ENCODE measurements around the gene NUP62.

The NUP62 gene

DNA sequence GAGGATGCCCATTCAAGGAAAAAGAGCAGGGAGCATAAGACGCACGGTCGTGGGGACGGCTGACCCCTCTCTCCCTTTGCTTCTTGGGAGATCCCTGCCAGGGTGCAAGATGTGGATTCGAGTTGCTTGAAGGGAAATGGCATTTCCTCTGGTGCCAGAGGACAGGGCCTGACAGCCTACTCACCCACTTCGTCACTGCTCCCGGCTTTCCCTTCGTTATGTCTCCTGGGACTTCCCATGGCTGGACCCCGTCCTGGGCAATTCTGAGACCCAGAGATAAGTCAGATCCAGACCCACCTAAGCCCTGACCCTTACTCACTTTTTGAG is 50.6 kb downstream of the NUP62 start:
- DNase-seq: no peak

DNA sequence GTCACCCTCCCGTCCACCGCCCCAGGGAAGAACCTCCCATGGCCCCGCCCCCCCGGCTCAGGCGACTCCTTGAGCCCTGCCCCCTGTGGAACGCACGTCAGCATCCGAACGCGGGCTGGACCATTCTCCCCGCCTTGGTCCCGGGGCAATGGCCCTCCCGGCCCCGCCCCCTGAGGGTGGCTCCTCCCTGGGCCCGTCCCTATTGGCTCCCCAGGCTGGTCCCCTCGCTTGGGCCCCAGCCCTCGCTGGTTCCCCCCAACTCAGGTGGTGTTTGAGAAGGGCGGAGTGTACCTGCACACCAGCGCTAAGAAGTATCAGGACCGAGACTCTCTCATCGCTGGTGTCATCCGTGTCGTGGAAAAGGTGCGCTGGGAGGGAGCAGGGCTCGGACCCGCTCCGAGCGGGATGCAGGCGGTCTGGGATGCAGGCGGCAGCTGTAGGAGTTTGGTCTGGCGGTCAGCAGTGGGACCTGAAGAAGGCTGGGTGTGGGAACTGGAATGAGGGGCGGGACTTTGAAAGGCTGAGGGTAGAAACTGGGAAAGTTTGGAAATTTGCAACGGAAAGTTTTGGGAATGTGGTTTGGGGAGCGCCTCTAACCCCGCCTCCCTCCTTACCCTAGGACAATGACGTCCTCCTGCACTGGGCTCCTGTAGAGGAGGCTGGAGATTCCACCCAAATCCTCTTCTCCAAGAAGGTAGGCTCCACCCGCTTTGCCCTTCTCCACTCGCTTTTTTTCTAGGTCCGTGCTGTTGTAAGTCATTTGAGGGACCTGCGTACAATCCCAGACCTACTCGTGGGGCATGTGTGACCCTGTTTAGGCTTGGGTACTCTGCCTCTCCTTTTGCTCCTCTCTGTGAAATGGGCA is 51.2 kb downstream of the NUP62 start:
- peak; percentile 96 for DNase-seq

DNA sequence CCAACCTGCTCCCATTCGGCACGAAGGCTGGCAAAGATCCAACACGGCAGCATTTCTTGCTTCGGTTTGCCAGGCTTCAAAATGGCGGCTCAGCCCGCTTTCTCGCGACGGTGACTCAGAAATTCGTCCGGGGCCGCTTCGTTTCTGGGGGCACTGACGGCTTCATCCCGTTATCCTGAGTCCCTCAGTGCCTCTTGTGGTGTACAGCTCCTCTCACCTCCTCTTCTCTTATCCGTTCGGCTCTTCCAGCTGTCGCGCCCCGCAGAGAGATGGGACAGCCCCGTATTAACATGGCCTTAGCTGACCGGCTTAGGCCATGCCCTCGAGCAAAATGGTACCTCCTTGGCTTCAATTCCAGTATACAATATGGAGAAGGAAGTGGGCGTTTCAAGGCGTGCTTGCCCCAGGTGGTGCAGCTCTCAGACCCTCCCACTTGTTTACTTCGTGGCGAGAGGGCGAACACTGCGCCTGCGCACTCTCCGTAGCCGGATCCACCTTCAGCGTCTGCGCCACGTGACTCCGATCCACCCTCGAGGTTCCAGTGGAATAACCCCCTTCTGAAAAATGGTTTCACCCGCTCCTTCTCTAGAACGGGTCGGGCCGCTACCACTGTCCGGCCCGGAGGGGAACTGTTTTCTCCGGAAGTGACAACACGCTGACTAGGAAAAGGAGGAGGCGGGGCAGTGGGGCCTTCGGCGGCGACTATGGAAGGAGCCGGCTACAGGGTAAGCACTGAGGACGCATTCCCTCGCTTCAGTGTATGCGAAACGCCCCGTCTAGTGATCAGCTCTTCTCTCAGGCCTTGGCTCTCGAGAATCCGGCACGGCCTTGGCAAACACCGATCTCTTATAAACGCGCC is 52.1 kb downstream of the NUP62 start, which contains the start of the genes AKT1S1 and TBC1D17:
Gene AKT1S1 (minus strand): TSS at position 336 of the 859 bp plus-strand sequence. CDS start 4,060 bp downstream, outside the sequence.
Gene TBC1D17 (plus strand): TSS at position 683 of the 859 bp plus-strand sequence. CDS start 22 bp downstream, at position 705.
- DNase-seq: peak; percentile 95 to 98

DNA sequence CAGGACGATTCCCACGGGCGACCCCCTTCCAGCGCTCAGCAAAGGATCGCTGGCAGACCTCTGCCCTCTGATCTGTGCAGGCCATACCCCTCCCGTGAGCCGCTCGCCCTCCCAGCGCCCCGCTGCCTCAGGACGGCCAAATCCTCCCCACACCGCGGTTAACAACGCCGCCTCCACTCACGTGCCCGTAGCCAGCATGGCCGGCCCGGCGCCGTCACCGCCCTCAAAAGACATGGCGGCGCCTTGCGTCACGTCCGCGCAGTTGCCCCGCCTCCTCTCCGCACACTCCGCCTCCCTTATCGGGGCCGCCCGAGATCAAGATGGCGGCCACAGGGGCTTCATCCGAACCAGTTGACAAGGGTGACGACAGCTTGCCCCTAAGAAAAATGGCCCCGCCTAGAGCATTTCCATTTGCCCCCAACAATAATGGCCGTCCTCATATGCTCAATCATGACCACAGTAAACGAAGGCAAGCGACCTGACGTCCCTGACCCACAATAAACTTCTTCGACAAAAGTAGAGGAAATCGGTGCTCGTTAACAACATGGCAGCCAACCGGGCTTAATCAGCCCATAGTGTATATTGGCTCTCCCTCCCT is 52.8 kb downstream of the NUP62 start:
- peak; percentile 96 for DNase-seq

DNA sequence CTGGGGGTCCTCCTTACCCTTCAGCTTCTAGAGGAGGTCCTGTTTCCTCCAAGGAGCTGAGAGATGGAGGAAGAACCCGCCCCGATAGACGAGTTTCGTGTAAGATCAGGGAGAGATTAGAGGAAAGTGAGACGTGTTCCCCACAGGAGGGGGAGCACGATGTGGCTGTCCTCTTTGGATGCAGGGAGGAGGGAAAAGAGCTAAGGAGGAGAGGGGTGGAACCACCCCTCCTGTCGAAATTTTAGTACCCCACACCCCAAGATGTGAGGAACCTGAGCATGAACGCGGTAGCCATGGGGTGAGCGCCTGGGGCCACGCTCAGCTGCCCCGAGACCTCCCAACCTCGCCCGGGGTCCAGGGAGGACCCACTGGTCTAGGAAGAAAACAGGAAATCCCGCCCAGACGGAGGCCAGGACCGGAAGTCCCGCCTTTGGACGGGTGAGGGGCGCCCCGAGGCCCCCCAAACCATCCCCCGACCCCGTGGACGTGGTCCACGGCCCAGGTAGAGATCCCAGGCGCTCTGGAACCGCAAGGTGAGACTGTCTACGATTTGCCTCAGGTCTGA is 53.4 kb downstream of the NUP62 start:
- peak; percentile 41 to 43 for DNase-seq

DNA sequence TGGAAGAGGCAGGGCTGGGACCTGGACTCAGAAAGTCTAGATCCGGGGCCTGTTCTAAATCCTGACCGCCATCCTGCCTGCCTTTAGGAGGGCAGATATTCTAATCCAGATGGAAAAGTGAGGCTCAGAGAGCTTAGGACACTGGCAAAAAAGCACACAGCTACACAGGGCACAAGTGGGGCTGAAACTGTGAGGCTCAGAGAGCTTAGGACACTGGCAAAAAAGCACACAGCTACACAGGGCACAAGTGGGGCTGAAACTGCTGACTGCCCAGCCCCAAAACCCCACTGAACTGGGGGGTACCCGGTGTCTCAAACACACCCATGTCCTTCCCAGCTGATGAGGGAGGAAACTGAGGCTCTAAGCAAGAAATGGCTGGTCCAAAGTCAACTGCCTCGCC is 54.1 kb downstream of the NUP62 start:
- no peak for DNase-seq

DNA sequence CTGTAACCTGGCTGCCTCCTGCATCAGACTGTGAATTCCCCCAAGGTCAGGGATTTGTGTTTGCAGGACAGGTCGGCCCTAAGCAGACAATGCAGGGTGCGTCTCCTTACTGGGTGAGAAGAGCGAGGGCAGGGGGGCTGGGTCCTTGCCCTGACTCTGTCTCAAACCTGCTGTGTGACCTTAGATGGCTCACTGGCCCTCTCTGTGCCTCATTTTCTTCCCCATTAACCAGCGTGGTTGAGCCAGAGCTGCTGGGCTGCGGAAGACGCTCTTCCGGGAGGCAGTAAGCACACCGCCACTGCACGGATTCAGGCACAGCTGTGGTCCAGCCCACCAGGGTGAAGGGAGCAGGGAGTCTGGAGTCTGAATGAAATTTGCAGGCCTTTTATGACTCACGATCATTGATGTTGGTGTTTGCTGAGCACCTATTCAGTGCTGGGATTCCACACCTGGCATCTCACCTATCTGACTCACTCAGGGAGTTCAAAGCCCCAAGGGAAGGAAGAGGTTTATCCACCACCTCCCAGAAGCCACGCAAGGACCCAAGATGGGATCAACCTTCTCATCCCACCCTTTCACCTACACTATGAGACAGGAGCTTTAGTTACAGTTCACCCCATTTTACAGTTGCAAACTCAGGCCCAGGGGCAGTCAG is 54.7 kb downstream of the NUP62 start:
- no peak for DNase-seq

DNA sequence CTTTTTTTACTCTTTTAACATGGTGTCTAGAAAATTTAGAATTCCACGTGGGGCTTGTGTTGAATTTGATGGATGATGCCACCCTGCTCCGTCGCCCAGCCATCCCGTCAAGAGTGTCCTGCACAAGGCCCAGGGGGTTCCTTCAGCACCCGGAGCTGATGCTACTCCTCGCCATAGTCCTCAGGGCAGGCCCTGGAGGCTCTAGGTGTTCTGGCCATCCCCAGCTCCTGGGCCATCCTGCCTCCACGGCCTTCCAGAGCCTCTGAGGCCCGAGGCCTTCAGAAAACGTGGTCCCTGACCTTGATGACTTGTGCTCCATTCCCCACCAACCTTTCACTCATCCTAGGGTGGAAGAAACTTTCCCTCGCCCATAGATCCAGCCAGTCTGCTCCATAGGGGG is 55.5 kb downstream of the NUP62 start:
- no peak for DNase-seq

DNA sequence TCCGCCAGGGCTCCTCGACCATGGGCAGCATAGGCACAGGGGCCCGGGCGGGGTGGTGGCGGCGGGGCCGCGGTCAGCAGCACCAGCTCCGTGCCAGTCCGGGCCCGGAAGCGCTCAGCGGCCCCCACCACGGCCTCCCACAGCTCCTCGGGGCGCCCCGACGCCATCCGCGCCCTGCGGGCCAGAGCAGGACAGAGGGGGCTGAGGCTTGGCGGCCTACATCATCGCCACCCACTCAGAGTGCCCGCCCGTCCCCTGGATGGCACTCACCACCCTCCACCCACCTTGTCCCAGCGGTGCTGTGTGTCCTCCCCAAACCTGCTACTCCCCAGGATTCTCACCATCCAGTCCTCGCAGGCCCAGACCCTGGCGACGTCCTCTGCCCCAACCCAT is 56.2 kb downstream of the NUP62 start:
- no peak for DNase-seq

DNA sequence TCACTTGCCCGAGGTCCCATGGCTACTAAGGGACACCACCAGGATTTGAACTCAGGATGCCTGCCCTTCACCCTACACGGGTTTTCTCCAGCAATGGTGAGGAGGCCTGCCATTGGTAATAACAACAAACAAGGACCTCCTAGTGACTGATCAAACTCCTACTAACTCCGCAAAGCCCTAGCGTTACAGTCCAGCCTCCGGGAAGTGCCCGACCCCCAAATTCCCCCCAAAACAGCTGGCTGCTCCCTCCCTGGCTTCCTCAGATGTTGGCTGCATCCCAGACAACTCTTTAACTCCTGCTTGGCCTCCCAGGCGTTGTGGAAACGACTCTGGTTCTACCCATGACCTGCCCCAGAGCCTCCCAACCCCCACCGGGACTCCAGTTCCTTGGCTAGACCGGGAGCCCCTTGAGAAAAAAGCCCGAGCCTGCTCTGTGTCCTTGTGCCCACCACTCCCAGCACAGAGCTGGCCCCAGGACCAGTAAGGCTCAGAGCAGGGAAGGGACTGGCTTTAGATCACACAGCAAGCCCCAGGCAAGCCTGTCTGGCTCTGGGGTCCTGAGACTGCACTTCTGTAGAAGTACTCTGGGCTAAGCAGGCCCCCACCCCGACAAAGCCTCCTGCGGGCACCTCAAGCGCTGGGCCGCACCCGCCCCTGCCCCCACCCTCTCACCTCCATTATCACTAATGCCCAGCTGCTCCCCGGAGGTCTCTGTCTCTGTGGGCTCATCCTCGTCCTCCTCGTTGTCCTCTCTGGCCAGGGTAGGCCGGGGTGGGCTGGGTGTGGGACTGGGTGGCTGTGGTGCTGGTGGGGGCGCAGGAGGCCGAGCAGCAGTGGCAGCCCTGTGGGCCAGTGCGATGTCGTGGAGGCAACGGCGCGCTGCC is 56.8 kb downstream of the NUP62 start:
- DNase-seq: no peak

DNA sequence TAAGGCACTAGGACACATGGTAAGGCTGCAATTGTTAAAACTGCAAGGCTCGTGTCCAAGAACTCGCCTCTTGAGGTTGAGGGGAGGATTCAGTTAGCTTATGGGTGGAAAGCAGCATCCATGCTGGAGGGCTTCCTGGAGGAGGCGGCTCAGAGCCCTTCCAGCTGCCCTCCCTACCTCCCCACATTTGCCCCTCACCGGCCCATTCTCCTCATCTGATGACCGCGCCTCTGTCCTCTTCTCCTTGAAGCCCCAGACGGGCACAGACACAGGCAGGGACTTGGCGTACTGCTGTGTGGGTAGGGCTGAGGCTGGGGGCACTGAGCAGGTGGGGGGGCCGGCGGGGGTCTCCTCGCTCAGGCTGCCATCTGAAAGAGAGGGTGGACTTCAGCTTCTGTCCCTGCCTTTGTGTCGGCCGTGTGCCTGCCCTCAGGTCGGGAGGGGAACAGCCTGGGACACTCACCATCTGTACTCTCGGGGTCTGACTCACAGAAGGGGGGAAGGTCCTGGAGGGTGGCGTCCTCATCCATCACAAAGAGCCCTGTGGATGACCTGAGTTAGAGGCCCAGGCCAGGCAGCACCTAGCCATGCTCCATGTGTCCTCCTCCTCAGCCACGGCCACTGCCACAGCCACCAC is 57.8 kb downstream of the NUP62 start:
- DNase-seq: no peak

DNA sequence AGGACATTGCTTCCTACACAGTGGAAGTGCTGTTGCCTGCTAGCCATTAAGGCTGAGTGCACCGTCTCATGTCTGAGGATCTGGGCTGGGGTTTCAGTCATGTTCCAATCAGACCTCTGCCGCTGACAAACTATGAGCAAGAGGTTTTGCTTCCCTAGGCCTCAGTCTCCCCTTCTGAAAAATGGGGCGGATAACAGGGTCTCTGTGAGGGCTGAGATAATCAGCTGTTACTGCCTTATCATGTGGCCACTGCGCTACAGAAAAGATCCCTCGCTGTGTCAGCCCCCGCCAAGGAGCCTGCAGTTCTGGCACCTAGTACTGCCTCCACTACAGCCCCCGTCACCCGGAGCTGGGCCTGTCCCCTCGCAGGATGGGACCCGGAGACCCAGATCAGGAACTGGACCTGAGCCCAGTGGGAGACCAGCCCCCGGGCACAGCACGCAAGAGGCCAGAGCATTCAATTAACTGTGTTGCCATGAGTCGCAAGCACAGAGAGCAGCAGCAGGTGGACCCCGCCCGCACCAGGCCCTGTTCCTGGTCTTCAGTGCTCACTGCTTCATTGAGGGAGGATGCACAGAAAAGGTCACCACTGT is 58.9 kb downstream of the NUP62 start:
- no peak for DNase-seq

DNA sequence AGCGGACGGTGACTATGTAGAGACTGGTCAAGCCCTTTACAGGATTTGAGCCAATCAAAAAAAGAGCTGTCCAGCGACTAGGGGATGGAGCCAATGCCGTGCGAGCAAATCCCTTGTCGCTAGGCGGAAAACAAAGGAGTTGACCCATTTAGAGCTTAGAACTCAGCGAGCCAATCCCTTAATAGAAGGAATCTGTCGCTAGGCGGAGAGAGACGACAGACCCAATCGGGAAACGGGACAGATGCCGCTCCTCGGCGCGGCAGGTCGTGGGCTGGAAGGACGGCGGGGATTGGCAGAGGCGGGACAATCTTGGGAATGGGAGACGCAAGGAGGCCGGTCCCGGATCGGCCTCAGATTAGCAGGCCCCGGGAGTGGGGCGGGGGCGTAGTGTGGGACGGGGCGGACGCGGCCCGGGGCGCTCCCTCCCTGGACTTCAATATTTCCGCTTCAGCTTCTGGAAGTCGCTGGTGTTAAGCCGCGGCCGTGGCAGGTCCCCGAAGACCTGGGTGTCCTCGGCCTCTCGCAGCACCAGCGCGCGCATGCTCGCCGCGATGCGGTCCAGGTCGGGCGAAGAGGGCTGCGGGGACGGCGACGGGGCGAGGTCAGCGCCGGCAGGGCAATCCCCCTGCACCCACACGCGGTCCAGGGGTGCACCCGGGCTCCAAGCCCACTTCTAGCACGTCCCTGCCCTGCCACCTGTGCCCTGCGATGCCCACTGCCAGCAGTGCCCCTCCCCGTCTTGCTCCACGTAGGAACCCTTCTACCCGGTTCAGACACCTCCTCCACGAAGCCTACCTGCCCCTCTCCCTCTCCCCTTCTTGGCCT is 59.6 kb downstream of the NUP62 start:
- DNase-seq: peak; percentile 81 to 84

DNA sequence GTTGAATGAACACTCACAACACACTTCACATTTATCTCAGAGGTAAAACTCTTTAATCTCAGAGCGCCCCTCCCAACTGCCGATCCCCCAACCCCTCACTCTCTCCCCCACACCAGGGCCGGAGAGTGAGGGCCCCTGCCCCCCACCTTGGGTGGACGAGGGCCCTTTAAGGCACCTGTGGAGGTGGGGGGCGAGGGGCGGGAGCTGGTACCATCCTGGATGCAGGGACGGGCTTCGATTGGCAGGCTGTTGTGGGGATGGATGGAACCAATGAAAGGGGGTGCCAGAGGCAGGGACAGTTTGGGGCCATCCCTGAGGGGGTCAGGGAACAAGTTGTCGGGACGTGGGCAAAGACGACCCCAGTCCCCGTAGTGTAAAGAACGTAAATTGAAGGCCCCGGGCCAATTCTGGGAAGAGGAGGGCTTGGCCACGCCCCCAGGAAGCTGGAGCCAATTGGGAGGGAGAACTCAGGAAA is 60.3 kb downstream of the NUP62 start:
- DNase-seq: no peak

DNA sequence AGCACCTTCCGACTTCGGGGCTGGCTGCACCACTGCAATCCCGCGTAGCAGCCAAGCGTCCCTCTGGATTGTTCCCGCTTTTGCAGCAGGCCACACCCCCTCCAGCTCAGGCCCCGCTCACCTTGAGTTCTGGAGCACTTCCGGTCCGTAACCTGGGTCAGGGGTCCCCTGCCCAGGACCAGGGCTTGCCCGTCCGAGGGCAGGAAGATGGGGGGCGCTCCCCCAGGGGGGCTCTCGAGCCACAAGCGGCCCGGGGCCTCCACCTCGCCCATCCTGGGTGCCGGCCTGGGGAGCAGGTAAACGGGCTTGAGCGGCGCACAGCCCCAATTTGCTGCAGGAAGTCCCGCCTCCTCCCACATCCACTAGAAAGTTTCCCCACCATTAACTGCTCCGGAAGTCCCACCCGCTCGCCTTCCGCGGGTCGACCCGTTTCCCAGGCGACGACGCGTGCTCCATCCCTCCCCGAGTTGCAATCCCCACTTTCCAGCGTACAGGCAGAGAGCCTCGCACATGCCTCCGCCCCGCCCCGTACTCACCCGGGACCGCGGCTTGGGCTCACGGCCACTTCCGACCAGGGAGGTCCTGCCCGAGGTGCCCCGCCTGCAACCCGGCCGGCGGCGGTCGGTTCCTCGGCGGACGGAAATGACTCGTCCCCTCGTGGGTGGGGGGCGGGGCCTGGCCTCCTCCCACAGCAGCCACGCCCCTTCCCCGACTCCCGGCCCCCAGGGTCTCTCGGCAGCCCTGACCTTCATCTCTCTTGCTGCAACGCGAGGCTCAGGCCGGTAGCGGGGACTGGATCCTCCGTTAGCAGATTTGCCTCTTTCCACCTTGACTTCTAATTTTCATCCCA is 62.1 kb downstream of the NUP62 start, which contains the start of gene PNKP:
Gene PNKP (minus strand): TSS at position 644 of the 850 bp plus-strand sequence. CDS start 372 bp downstream, at position 272.
- peak; percentile 79 to 81 for DNase-seq

DNA sequence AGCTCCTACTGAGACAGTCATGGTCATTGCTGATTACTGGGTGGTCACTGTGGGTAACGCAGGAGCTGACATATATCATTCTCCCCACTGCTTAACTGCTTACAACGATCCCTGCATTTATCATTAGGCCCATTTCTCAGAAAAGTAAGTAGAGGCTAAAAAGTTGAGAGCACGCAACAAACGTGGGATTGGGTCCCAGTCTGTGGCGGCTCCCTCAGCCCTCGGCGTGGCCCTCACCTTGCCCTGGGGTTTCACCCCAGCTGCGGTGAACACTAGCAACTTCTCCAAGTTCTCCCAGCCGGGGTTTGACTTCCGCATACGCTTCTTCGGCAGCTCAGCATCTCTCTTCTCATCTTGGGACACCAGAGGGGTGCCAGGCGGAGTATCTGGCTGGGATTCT is 64.4 kb downstream of the NUP62 start:
- no peak for DNase-seq

DNA sequence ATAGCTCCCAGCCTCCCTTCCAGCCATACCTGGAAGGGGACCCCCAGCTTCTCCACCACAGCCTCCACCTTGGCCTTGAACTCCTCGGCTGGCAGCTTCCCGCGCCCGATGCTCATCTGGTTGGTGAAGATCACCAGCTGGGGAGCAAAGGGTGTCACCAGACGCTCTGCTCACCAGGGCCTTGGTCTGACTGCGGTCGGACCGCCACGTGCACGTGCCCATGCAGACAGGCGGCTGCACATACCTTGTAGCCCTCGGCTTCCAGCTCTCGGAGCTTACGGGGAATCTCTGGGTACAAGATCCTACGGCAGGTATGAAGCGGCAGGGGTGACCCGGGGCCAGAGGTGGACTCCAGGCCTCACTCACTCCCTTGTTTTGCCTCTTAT is 65.4 kb downstream of the NUP62 start:
- DNase-seq: no peak

DNA sequence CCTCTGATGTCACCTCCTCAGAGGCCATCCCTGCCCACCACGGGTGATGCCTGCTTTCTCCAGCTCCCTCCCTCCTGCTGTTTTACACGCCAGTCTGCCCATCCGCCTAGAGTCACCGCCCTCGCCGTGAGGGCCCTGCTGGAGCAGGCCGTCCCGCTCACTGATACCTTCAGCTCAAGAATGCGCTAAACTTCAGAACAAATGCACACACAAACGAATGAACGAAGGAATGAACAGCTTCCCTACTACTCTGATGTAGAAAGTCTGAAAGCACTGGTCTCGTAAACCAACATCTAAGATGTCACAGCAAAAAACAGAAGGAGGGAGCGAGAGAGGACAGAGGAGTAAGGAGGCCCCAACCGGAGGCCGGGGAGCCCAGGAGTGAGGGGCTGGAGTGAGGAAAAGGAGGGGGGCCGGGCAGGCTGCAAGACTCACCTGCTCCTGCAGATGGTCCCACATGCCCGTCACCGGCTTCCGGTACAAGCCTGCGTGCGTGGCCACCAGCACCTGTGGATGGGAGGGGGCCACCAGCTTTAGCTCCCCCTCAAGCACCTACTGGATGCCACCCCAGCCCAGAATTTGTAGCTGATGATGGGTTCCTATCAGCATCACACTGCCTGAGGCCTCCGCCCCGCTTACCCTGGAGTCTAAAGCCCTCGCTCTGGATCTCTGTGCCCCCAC is 65.9 kb downstream of the NUP62 start:
- DNase-seq: no peak

All from activated CD4-positive, alpha-beta T cell treated with anti-CD3 and anti-CD28 coated beads, Interleukin-2, amount 50 U/mL, for 4 hours (primary cell).